ENCODE data around the gene DLG3. TPM values are rescaled to one million over a fixed set of nuclear protein-coding genes. Genes with fewer than 3 reads are reported as not detected.

DLG3 gene
- total and polyA plus RNA-seq, 10 of the 15 experiments (the other 5 are each of a cell fraction or from before 2014, with no cell fraction given), result 1.3 to 32.2 (median 3.9) TPM

GRCh38 chrX:70422851-70423341 lies 21.7 kb upstream of the DLG3 start, which contains the start of gene GDPD2:
Gene GDPD2, plus strand, starts transcription at chrX:70423314. Its CDS starts 1,671 bp downstream, at chrX:70424985.
- Histone ChIP-seq H3K4me1 (ENCODE audit: control insufficient read depth, insufficient read depth, low read length) (no peaks in the 10 kb centered on the region), H3K9me3 (replicated peaks; ENCODE audit: control insufficient read depth, insufficient read depth, low read length) (no peaks in the 10 kb centered on the region), H3K4me3 (no peak within 1 kb of the TSS), H3K4me2 (ENCODE audit: control insufficient read depth, insufficient read depth) (no peak within 1 kb of the TSS), H3K36me3 (ENCODE audit: control insufficient read depth in 2 of 2, insufficient read depth in 2 of 2, low read length in 1 of 2) (no peaks in the 10 kb centered on the region; a peak in 2 of 4 replicates), H2AFZ (ENCODE audit: control insufficient read depth, low read depth, low read length) (no peak within 1 kb of the TSS), H3K27me3 (replicated peaks in 1 of 2; ENCODE audit: control insufficient read depth in 2 of 2, insufficient read depth in 2 of 2, low read length in 1 of 2) (no peaks in the 10 kb centered on the region), H3K79me2 (ENCODE audit: control insufficient read depth, insufficient read depth, low read length) (no peaks in the 10 kb centered on the region), H3K9ac (ENCODE audit: control insufficient read depth, insufficient read depth, low read length) (no peak within 1 kb of the TSS), H3K27ac (ENCODE audit: control insufficient read depth, insufficient read depth) (no peak within 1 kb of the TSS), H4K20me1 (ENCODE audit: control insufficient read depth, insufficient read depth) (no peaks in the 10 kb centered on the region)
- 34% methylated on average over 11 of the region's 11 CpGs for WGBS (ENCODE audit: insufficient coverage, insufficient replicate concordance, low lambda C conversion rate, missing lambda C conversion rate)
- no peak for DNase-seq (ENCODE audit: low read depth, low spot score)
- peak; percentile 70 for ATAC-seq
- no peak for FAIRE-seq
- CTCF ChIA-PET, result interaction anchor here (1.4 to 2.0 kb wide), 3 partner anchors 8 to 131 kb away, joined by 4 to 7 read pairs (median 5); no protein-coding TSS in a partner anchor
- TF ChIP-seq CTCF (IDR thresholded peaks at IDR 0.05 in 2 of 3, conservative IDR thresholded peaks at IDR 0.05 in 1 of 3; ENCODE audit: control insufficient read depth in 2 of 3, extremely low read depth in 1 of 3, insufficient read depth in 1 of 3, low read depth in 3 of 3, low read length in 3 of 3), result peak in 2 of 3 experiments; percentile 7 to 10; a peak in 1 of 6 replicates
- TF ChIP-seq, protein P1, sequence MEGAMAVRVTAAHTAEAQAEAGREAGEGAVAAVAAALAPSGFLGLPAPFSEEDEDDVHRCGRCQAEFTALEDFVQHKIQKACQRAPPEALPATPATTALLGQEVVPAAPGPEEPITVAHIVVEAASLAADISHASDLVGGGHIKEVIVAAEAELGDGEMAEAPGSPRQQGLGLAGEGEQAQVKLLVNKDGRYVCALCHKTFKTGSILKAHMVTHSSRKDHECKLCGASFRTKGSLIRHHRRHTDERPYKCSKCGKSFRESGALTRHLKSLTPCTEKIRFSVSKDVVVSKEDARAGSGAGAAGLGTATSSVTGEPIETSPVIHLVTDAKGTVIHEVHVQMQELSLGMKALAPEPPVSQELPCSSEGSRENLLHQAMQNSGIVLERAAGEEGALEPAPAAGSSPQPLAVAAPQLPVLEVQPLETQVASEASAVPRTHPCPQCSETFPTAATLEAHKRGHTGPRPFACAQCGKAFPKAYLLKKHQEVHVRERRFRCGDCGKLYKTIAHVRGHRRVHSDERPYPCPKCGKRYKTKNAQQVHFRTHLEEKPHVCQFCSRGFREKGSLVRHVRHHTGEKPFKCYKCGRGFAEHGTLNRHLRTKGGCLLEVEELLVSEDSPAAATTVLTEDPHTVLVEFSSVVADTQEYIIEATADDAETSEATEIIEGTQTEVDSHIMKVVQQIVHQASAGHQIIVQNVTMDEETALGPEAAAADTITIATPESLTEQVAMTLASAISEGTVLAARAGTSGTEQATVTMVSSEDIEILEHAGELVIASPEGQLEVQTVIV (IDR thresholded peaks at IDR 0.05; ENCODE audit: borderline replicate concordance, partially characterized antibody), result no peak
- POLR2A ChIA-PET, result no interaction called here
- intact Hi-C loops (cut with micrococcal nuclease; ENCODE audit: unreplicated experiment) (no loop called here), in situ Hi-C loops (cut with MboI) (no loop called here)
- SMC1A ChIA-PET (ENCODE audit: uncharacterized antibody, unreplicated experiment), result interaction anchor here (1.1 kb wide), 1 partner anchor 13 kb away, joined by 3 read pairs; no protein-coding TSS in a partner anchor
- BruUV-seq (replicated peaks), result no TSS peak
- RAD21 ChIA-PET (ENCODE audit: unreplicated experiment), result interaction anchor here (1.4 kb wide), 1 partner anchor 10 kb away, joined by 4 read pairs; no protein-coding TSS in a partner anchor
